Pancreas (tissue), 10 donors: Measurements from ENCODE around the gene COL25A1. TPM values are rescaled to one million over a fixed set of nuclear protein-coding genes. Genes with fewer than 3 reads are reported as not detected.

Experiments used
- ATAC-seq, 4 donors: fragments of 200-7000 bp; cut with Tn5 transposase; one replicate each; pipeline versions ENCODE4 v1.8.0 to v1.9.1; 2020; ENCODE audit warnings: mild to moderate bottlenecking in 4 of 4, moderate library complexity in 4 of 4
- DNase-seq, 6 donors: peaks; one replicate each; pipeline ENCODE4 v3.0.0-alpha.2; 2020
- FAIRE-seq: peaks from 2 replicates; lab custom pipeline; 2012; peaks lifted over from hg19 to GRCh38; lab: Jason Lieb, UNC
- H3K27ac ChIP-seq, 4 donors: fragments of 200-600 bp; sonication (generic); 1 replicate in 3 of 4; 2 replicates in 1 of 4; pipeline versions ENCODE4 v1.5.0 to v1.8.0; 2020
- H3K27me3 ChIP-seq, 4 donors: fragments of 200-600 bp; one replicate each; pipeline ENCODE4 v1.8.0; 2021
- H3K36me3 ChIP-seq, 3 donors: fragments of 200-600 bp; sonication (generic) in 1 of 3; one replicate each; pipeline versions ENCODE4 v1.5.0 to v1.8.0; 2020 to 2021
- H3K4me1 ChIP-seq, 3 donors: fragments of 200-600 bp; one replicate each; pipeline ENCODE4 v1.8.0; 2021
- H3K4me3 ChIP-seq, 4 donors: fragments of 200-600 bp; sonication (generic) in 2 of 4; one replicate each; pipeline versions ENCODE4 v1.5.0 to v1.8.0; 2020 to 2021
- H3K9me3 ChIP-seq, 4 donors: fragments of 200-600 bp; one replicate each; pipeline ENCODE4 v1.8.0; 2021
- WGBS, 2 donors: extraction: QIAGEN DNeasy Blood & Tissue Kit; methylation state at CpG; one replicate each; pipeline ENCODE4 v1.1.7; 2013; 5-methylcytosine and 5-hydroxymethylcytosine counted together
- intact Hi-C, 3 donors: fragments of 100-400 bp; cut with DNase I; formaldehyde crosslinking; loops; one replicate each; pipeline versions ENCODE4 v1.11.1 to v1.14.2; 2022
- polyA plus RNA-seq, 2 donors: library from polyadenylated mRNA; stranded (reverse); fragments of 200-250 nt; gene quantifications; one replicate each; pipeline ENCODE4 v1.2.3, GENCODE V29; 2013
- total RNA-seq, 6 donors: library from RNA; stranded (reverse); fragmentation: NEBNext Ultra II Directional in 4 of 6; extraction: Animal tissue kit (Norgen Biotek cat#: 25700) in 4 of 6; gene quantifications; one replicate each; pipeline versions ENCODE4 v1.2.1 to v1.2.4, GENCODE V29; 2021 to 2023
- TF ChIP-seq, protein P1 (sequence below), 4 donors: fragments of 200-600 bp; sonication (generic) in 3 of 4; IDR thresholded peaks; one replicate each; pipeline versions ENCODE4 v1.5.0 to v1.8.0; 2021; ENCODE audit warnings: antibody characterized with exemption in 4 of 4
- donor health status: healthy with polysubstance abuse.
- donor health status: DM: no; HTN: no; CAD: no; lungs with moderate emphysema.
- donor health status: DM: no; HTN: no; CAD: no.
- donor health status: control.
- donor health status: control.
- donor health status: Bipolar disorder and iron deficiency.
- donor health status: DM: yes; HTN: yes; CAD: no.
- donor health status: DM: no; HTN: no; CAD: no.
- donor health status: DM: no; HTN: no; CAD: no.
- donor health status: DM: yes; HTN: yes; CAD: no.

COL25A1 gene
- total and polyA plus RNA-seq, 8 donors = 0.08 to 0.46 (median 0.22) TPM

DNA sequence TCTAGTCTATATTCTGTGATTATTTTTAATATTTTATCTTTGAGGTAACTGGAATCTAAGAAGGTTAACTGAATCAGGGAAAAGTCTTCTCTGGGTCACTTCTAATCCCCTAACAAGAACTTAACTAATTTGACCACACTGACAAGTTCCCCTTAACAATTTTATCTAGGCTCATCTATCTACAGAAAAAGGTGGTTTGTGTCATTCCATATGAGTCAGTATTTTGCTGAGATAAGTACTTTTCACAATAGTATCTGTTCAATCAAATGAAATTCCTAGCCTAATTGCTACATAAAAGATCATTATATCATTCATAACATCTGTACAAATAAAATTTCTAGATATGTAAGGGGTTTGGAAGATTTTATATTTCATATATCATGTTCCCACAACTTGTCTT, 45.6 kb downstream of the COL25A1 start:
- TF ChIP-seq, protein P1, sequence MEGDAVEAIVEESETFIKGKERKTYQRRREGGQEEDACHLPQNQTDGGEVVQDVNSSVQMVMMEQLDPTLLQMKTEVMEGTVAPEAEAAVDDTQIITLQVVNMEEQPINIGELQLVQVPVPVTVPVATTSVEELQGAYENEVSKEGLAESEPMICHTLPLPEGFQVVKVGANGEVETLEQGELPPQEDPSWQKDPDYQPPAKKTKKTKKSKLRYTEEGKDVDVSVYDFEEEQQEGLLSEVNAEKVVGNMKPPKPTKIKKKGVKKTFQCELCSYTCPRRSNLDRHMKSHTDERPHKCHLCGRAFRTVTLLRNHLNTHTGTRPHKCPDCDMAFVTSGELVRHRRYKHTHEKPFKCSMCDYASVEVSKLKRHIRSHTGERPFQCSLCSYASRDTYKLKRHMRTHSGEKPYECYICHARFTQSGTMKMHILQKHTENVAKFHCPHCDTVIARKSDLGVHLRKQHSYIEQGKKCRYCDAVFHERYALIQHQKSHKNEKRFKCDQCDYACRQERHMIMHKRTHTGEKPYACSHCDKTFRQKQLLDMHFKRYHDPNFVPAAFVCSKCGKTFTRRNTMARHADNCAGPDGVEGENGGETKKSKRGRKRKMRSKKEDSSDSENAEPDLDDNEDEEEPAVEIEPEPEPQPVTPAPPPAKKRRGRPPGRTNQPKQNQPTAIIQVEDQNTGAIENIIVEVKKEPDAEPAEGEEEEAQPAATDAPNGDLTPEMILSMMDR (IDR thresholded peaks at IDR 0.05) = no peak
- H3K27ac ChIP-seq = no peak overlapping the region
- H3K4me3 ChIP-seq = no peak overlapping the region
- DNase-seq (no peak), ATAC-seq (no peak), FAIRE-seq (no peak)
- intact Hi-C loops = no loop called here
- no peaks in the 10 kb centered on the region for H3K36me3 ChIP-seq
- no peaks in the 10 kb centered on the region for H3K27me3 ChIP-seq
- no peaks in the 10 kb centered on the region for H3K9me3 ChIP-seq
- no peaks in the 10 kb centered on the region for H3K4me1 ChIP-seq

DNA sequence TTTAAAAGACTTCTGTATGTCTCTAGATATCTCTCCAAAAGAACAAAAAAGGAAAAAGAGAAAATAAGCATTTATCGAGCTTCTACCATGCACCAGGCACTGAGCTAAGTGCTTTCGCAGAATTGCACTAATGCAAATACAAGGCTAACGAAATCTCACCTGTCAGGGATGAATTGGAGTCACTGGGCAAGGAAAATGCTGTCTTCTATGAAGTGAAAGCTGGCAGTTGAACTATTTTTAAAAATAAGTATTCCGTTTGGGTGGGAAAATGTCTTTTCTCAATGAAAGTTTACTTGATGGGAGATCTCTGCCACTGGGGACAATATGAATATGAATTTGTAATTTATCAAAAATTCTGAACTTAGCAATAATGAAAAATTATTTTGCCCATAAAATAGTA, 47.6 kb downstream of the COL25A1 start:
- intact Hi-C loops = no loop called here
- TF ChIP-seq, protein P1 (IDR thresholded peaks at IDR 0.05) = no peak
- H3K27ac ChIP-seq = no peak overlapping the region
- 74 to 83% methylated on average over 4 of the region's 4 CpGs for WGBS, 2 donors
- no peak overlapping the region for H3K4me3 ChIP-seq
- DNase-seq (no peak), ATAC-seq (no peak), FAIRE-seq (no peak)
- no peaks in the 10 kb centered on the region for H3K4me1 ChIP-seq
- no peaks in the 10 kb centered on the region for H3K36me3 ChIP-seq
- H3K27me3 ChIP-seq = no peaks in the 10 kb centered on the region
- no peaks in the 10 kb centered on the region for H3K9me3 ChIP-seq

DNA sequence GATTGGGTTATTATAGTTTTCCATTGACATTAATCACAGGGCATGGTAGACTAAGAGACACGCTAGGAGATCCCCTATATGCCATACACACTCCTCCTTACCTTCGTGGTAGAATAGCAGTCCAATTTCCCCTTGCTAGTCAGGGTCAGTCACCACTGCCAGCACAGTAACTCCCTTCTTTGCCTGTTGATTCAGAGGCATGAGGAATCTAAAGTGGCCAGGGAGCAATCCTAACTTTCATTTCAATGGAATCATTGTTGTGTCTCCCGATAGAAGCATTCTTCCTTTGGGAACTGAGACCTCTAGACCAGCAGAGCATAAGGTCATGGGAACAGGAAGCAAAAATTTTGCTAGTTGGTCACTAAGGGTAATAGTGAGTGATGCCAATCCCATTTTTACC, 51.1 kb downstream of the COL25A1 start:
- ATAC-seq (no peak), DNase-seq (no peak), FAIRE-seq (no peak)
- Histone ChIP-seq H3K27me3 (no peaks in the 10 kb centered on the region), H3K4me3 (no peak overlapping the region), H3K9me3 (no peaks in the 10 kb centered on the region), H3K27ac (no peak overlapping the region), H3K36me3 (no peaks in the 10 kb centered on the region), H3K4me1 (no peaks in the 10 kb centered on the region)
- TF ChIP-seq, protein P1 (IDR thresholded peaks at IDR 0.05) = no peak
- 41 to 49% methylated on average over 3 of the region's 3 CpGs for WGBS, 2 donors
- intact Hi-C loops = no loop called here

DNA sequence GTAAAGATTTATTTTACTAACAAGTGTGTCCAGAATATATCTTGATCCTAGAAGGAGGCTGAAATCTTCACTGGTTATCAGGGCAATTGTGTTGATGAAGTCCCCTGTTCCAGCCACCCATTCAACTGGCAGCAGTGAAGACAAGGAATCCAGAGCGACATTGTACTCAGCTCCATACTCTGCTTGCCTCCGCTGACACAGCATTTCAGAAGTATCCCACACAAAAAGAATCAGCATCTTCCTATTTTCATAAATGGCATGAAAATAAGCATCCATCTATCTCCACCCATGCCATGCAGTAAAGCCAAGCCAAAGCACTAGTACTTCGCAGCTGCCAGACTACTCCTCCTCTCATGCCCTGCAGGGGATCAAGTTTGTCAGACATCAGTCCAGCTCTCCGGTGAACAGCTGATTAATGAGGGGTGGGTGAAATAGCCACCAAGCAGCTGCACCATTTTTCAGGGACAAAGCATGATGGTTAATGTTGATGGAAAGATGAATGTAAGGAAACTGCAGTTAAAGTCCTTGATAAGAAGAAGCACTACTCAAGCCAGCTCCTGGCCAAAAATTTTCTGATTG, 54.0 kb downstream of the COL25A1 start:
- Histone ChIP-seq H3K27ac (no peak overlapping the region), H3K4me1 (no peaks in the 10 kb centered on the region), H3K9me3 (no peaks in the 10 kb centered on the region), H3K4me3 (no peak overlapping the region), H3K27me3 (no peaks in the 10 kb centered on the region), H3K36me3 (no peaks in the 10 kb centered on the region)
- no peak for FAIRE-seq
- no peak for ATAC-seq
- TF ChIP-seq, protein P1 (IDR thresholded peaks at IDR 0.05) = no peak
- 66 to 82% methylated on average over 4 of the region's 4 CpGs for WGBS, 2 donors
- no peak for DNase-seq
- intact Hi-C loops = no loop called here

DNA sequence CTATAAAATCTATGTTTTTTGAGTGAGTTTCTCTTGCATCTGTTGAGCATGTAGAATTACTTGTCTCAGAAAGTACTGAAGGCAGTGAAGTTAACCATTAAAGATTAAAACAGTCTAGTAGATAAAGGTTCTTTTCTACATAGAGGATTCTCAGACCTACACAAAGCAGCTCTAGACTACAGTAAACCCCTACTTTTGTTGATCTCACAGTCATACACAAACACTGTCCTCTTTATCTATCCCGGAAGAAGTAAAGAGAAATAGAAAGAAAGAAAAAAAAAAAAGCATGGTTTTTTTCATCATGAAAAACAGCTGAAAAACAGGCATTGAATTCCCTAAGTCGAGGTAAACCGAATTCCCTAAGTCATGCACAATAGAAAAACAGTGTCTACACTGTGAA, 58.6 kb downstream of the COL25A1 start:
- Histone ChIP-seq H3K27ac (no peak overlapping the region), H3K4me1 (no peaks in the 10 kb centered on the region), H3K27me3 (no peaks in the 10 kb centered on the region), H3K36me3 (no peaks in the 10 kb centered on the region), H3K4me3 (no peak overlapping the region), H3K9me3 (no peaks in the 10 kb centered on the region)
- intact Hi-C loops = no loop called here
- FAIRE-seq = no peak
- ATAC-seq = no peak
- DNase-seq = no peak
- TF ChIP-seq, protein P1 (IDR thresholded peaks at IDR 0.05) = no peak
- WGBS, 2 donors = 55 to 62% methylated on average over 3 of the region's 3 CpGs
